ENCODE results near the gene TUG1. TPM values are rescaled to one million over a fixed set of nuclear protein-coding genes. Genes with fewer than 3 reads are reported as not detected.

The TUG1 gene
- total and polyA plus RNA-seq, 9 of the 15 experiments (the other 6 are each of a cell fraction or from before 2014, with no cell fraction given) = 24.7 to 132 (median 58.9) TPM

GRCh38 chr22:30968015-30968923 lies 796 bp upstream of the TUG1 start, which contains the start of gene MORC2 (continued):
- peak in 1 of 3 experiments; percentile 48; a peak in 1 of 6 replicates for TF ChIP-seq ZBTB11 (CRISPR knock-in tag; IDR thresholded peaks at IDR 0.05)
- peak; percentile 72 to 73 for TF ChIP-seq FOXK2 (conservative IDR thresholded peaks at IDR 0.05 in 1 of 2, IDR thresholded peaks at IDR 0.05 in 1 of 2; ENCODE audit: low read depth in 2 of 2)
- TF ChIP-seq NR2F6 (CRISPR knock-in tag; IDR thresholded peaks at IDR 0.05) = no peak
- peak in 1 of 3 experiments; percentile 17 for TF ChIP-seq YY1 (IDR thresholded peaks at IDR 0.05; ENCODE audit: borderline replicate concordance in 1 of 3, control insufficient read depth in 1 of 3, extremely low read depth in 1 of 3, insufficient read depth in 3 of 3, insufficient read length in 1 of 3, insufficient replicate concordance in 2 of 3, low read depth in 1 of 3, low read length in 2 of 3)
- TF ChIP-seq RNF2 (IDR thresholded peaks at IDR 0.05) = 0 out of 2 replicates have a peak, but pooled peaks have one; percentile 47
- no peak for TF ChIP-seq FOXO4 (CRISPR knock-in tag; IDR thresholded peaks at IDR 0.05)
- no peak for TF ChIP-seq BRF1 (IDR thresholded peaks at IDR 0.05; ENCODE audit: borderline replicate concordance, extremely low read depth, insufficient read length)
- TF ChIP-seq GABPB1 (CRISPR knock-in tag; IDR thresholded peaks at IDR 0.05) = no peak
- TF ChIP-seq ARHGAP35 (IDR thresholded peaks at IDR 0.05; ENCODE audit: partially characterized antibody) = no peak
- TF ChIP-seq ADNP (tag; IDR thresholded peaks at IDR 0.05) = no peak
- TF ChIP-seq STAT5B (CRISPR knock-in tag; IDR thresholded peaks at IDR 0.05) = no peak
- no peak for TF ChIP-seq KAT7 (CRISPR knock-in tag; IDR thresholded peaks at IDR 0.05; ENCODE audit: borderline replicate concordance)
- peak; percentile 70 for TF ChIP-seq POLR2G (IDR thresholded peaks at IDR 0.05; ENCODE audit: low read depth, low read length)
- TF ChIP-seq MED1 (CRISPR knock-in tag; IDR thresholded peaks at IDR 0.05; ENCODE audit: borderline replicate concordance) = no peak
- no peak for TF ChIP-seq NFIX (CRISPR knock-in tag; IDR thresholded peaks at IDR 0.05; ENCODE audit: low read depth)
- peak; percentile 25; the same call in 1 of the 2 replicates for TF ChIP-seq ZNF395 (CRISPR knock-in tag; IDR thresholded peaks at IDR 0.05)
- peak; percentile 68 for TF ChIP-seq ATF7 (IDR thresholded peaks at IDR 0.05)
- no peak for TF ChIP-seq KLF6 (CRISPR knock-in tag; IDR thresholded peaks at IDR 0.05; ENCODE audit: borderline replicate concordance)
